ENCODE results near the gene PCP4L1.

Gene PCP4L1

GRCh38 chr1:161267321-161267720, 8.8 kb downstream of the PCP4L1 start:
- no peak for DNase-seq (ENCODE audit: low read depth)
- TF ChIP-seq CTCF (IDR thresholded peaks at IDR 0.05; ENCODE audit: control insufficient read depth, extremely low read depth, insufficient read depth): no peak
- H3K4me3 ChIP-seq (ENCODE audit: low read depth, low read length): no peak overlapping the region

GRCh38 chr1:161273402-161273801, 14.9 kb downstream of the PCP4L1 start:
- no peak for TF ChIP-seq CTCF (IDR thresholded peaks at IDR 0.05; ENCODE audit: control insufficient read depth, extremely low read depth, insufficient read depth)
- no peak for DNase-seq (ENCODE audit: low read depth)
- no peak overlapping the region for H3K4me3 ChIP-seq (ENCODE audit: low read depth, low read length)

GRCh38 chr1:161274874-161275273, 16.3 kb downstream of the PCP4L1 start:
- TF ChIP-seq CTCF (IDR thresholded peaks at IDR 0.05; ENCODE audit: control insufficient read depth, extremely low read depth, insufficient read depth): no peak
- no peak for DNase-seq (ENCODE audit: low read depth)
- no peak overlapping the region for H3K4me3 ChIP-seq (ENCODE audit: low read depth, low read length)

- no peak for DNase-seq (ENCODE audit: low read depth)
- no peak overlapping the region for H3K4me3 ChIP-seq (ENCODE audit: low read depth, low read length)
- no peak for TF ChIP-seq CTCF (IDR thresholded peaks at IDR 0.05; ENCODE audit: control insufficient read depth, extremely low read depth, insufficient read depth)
Measured at GRCh38 chr1:161282991-161283390, 24.4 kb downstream of the PCP4L1 start.

- DNase-seq (ENCODE audit: low read depth): no peak
- no peak for TF ChIP-seq CTCF (IDR thresholded peaks at IDR 0.05; ENCODE audit: control insufficient read depth, extremely low read depth, insufficient read depth)
Measured at GRCh38 chr1:161285113-161285512, 26.6 kb downstream of the PCP4L1 start.

GRCh38 chr1:161285521-161285920, 27.0 kb downstream of the PCP4L1 start:
- TF ChIP-seq CTCF (IDR thresholded peaks at IDR 0.05; ENCODE audit: control insufficient read depth, extremely low read depth, insufficient read depth): no peak
- H3K4me3 ChIP-seq (ENCODE audit: low read depth, low read length): no peak overlapping the region
- no peak for DNase-seq (ENCODE audit: low read depth)

More at GRCh38 chr1:161285113-161285512, 26.6 kb downstream of the PCP4L1 start:
- H3K4me3 ChIP-seq (ENCODE audit: low read depth, low read length): no peak overlapping the region

GRCh38 chr1:161287482-161288054, 29.0 kb downstream of the PCP4L1 start:
- no peak for TF ChIP-seq CTCF (IDR thresholded peaks at IDR 0.05; ENCODE audit: control insufficient read depth, extremely low read depth, insufficient read depth)
- no peak for DNase-seq (ENCODE audit: low read depth)
- H3K4me3 ChIP-seq (ENCODE audit: low read depth, low read length): no peak overlapping the region

Measured in LNCaP clone FGC (cell line).